HUES64 (cell line): Measurements from ENCODE around the gene PTP4A2.

ENCODE experiments used
- H3K27ac ChIP-seq: 2 replicates; pipeline ENCODE4 v1.7.0; 2013; ENCODE audit warnings: low read depth, low read length, inconsistent platforms
- H3K27me3 ChIP-seq: 2 replicates; pipeline ENCODE4 v1.6.1; 2013; ENCODE audit warnings: mild to moderate bottlenecking, low read length; ENCODE audit not compliant: insufficient read depth
- H3K36me3 ChIP-seq: 2 replicates; pipeline ENCODE4 v1.6.1; 2013; ENCODE audit warnings: mild to moderate bottlenecking, low read length; ENCODE audit not compliant: insufficient read depth
- H3K4me1 ChIP-seq: 2 replicates; pipeline ENCODE4 v1.6.1; 2013; ENCODE audit warnings: mild to moderate bottlenecking, low read length, moderate library complexity; ENCODE audit not compliant: insufficient read depth
- H3K4me3 ChIP-seq: 2 replicates; pipeline ENCODE4 v1.5.1; 2013; ENCODE audit warnings: mild to moderate bottlenecking, low read length, moderate library complexity
- H3K9ac ChIP-seq: 2 replicates; pipeline ENCODE4 v1.6.1; 2013; ENCODE audit warnings: mild to moderate bottlenecking, low read depth, low read length
- H3K9me3 ChIP-seq: 2 replicates; pipeline ENCODE4 v1.6.1; 2013; ENCODE audit warnings: low read depth, low read length; ENCODE audit not compliant: insufficient read depth
- WGBS: fragments of 150-250, 120-280 bp; methylation state at CpG from one replicate; pipeline ENCODE4 v1.1.7; 2013; ENCODE audit warnings: missing lambda C conversion rate; 5-methylcytosine and 5-hydroxymethylcytosine counted together

PTP4A2 gene

DNA sequence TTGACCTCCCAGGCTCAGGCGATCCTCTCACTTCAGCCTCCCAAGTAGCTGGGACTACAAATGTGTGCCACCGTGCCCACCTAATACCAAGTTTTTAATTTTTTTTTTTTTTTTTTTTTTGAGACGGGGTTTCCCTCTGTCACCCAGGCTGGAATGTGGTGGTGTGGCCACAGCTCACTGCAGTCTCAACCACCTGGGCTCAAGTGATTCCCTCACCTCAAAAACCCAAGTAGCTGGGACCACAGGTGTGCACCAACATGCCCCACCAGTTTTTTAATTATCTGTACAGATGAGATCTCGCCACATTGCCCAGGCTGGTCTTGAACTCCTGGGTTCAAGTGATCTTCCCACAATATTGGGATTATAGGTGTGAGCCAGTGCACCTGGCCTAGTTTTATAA, 22.7 kb downstream of the PTP4A2 start:
- Histone ChIP-seq H3K9ac (no peak overlapping the region), H3K4me1 (no peaks in the 10 kb centered on the region), H3K9me3 (no peaks in the 10 kb centered on the region), H3K4me3 (no peak overlapping the region), H3K27ac (no peak overlapping the region), H3K27me3 (no peaks in the 10 kb centered on the region), H3K36me3 (peaks cover 84% of the 10 kb centered on the region)
- 91% methylated on average over 4 of the region's 4 CpGs for WGBS

DNA sequence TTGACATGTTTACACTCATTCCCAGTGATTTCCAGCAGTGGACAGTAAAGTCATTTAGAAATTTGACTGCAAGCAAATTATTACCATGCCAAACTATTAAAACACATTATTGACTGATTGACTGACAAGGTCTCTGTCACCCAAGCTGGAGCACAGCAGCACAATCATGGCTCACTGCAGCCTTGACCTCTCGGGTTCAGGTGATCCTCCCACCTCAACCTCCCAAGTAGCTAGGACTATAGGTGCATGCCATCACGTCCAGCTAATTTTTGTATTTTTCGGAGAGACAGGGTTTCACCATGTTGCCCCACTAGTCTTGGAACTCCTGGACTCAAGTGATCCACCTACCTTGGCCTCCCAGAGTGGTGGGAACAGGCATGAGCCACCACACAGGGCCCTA, 24.2 kb downstream of the PTP4A2 start:
- Histone ChIP-seq H3K4me1 (no peaks in the 10 kb centered on the region), H3K4me3 (no peak overlapping the region), H3K36me3 (peaks cover 93% of the 10 kb centered on the region), H3K9ac (no peak overlapping the region), H3K27ac (no peak overlapping the region), H3K9me3 (no peaks in the 10 kb centered on the region), H3K27me3 (no peaks in the 10 kb centered on the region)
- 93% methylated on average over 3 of the region's 3 CpGs for WGBS

DNA sequence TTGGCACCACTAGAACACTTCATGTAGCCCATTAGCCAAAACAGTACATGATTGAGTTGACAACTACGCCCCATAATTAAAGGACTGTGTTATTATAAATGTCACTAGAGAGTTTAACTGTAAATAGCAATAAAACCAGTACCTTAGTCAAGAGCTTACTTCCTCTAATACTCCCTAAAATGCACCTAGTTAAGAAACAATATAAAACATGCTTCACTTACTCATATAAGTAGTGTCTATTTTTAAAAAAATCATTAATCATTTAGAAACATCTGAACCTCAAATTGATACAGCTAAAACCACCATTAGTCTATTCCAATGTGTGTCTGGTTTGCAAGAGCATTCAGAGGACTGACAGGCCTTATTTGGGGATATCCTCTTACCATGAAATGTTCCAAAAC, 25.3 kb downstream of the PTP4A2 start:
- H3K9ac ChIP-seq, result no peak overlapping the region
- H3K27me3 ChIP-seq, result no peaks in the 10 kb centered on the region
- H3K4me3 ChIP-seq, result no peak overlapping the region
- no peaks in the 10 kb centered on the region for H3K4me1 ChIP-seq
- peaks cover 94% of the 10 kb centered on the region for H3K36me3 ChIP-seq
- no CpG with 5 or more reads among the region's 1 CpG for WGBS
- H3K27ac ChIP-seq, result no peak overlapping the region
- no peaks in the 10 kb centered on the region for H3K9me3 ChIP-seq

DNA sequence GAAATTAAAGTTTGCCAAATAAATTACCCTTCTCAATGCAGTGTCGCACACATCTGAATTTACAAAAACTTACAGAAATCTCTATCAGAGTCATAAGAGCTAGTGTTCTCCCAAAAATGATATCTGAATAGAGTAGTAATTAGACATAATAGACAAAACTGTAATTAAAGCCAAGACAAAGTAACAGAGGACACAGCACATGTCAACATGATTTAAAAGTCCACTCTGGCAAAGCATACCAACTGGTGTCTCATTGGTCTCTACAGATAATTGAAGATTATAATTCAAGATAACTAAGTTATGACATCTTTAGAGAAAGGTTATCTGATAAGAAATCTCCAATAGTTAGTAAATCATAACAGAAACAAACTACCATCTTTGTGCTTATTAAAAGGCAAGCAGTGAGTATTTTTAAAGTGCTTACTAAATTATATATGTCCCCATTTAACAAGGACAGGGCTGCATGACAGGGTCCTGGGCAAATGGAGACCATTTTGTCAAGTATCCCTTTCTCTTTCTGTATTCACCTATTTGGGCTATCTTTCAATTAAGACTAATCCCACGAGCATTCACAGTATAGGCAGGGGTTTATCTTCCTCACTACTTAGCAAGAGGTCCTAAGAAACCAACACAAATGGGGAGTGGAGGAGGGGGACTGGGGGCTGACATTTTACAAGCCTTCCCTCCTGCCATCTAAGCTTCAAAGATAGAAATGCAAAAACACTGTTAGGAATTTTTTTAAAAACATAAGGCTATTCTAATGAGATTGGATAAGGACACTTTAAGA, 26.0 kb downstream of the PTP4A2 start:
- Histone ChIP-seq H3K27ac (no peak overlapping the region), H3K4me3 (no peak overlapping the region), H3K27me3 (no peaks in the 10 kb centered on the region), H3K9ac (no peak overlapping the region), H3K36me3 (peaks cover 96% of the 10 kb centered on the region), H3K9me3 (no peaks in the 10 kb centered on the region), H3K4me1 (no peaks in the 10 kb centered on the region)
- WGBS, result 96% methylated on average over 2 of the region's 2 CpGs

DNA sequence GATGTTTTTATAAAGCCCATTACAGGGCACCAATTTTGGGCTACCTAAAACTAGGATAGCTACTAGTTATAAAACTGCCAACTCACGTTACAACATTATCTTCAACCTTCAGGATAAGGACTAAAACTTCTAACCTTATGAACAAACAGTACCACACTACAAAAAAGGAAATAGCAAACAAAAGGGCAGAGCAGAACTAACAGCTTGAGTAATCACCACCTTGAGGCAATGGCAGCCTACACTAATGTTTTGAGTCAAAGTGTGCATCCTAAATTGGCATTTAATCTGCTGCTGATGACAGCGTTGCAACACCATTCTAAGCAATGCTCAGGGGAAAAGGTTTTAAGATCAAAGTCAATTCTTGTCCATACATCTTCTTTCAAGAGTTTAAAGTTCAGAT, 27.2 kb downstream of the PTP4A2 start:
- Histone ChIP-seq H3K4me3 (no peak overlapping the region), H3K9ac (no peak overlapping the region), H3K9me3 (no peaks in the 10 kb centered on the region), H3K4me1 (no peaks in the 10 kb centered on the region), H3K27me3 (no peaks in the 10 kb centered on the region), H3K27ac (no peak overlapping the region), H3K36me3 (peaks cover 96% of the 10 kb centered on the region)
- WGBS, result 88% methylated on average over 2 of the region's 2 CpGs

DNA sequence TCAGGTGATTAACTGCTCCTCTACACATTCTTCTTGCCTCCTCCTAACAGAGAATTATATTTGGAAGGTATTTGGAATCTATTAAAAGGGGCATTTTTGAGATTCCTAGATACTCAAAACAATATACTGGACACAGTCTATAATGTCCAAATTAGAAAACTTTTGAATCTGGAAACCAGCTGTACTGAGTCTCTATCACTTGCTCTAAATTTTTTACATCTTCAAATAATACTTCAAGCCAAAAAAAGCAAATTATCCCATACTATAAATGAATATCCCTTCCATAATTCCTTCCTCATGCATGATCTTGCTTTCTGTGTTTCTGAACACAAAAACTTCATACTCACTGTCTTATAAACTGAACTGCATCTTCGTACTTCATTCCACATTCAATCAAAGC, 28.5 kb downstream of the PTP4A2 start:
- Histone ChIP-seq H3K4me1 (no peaks in the 10 kb centered on the region), H3K9ac (no peak overlapping the region), H3K27ac (no peak overlapping the region), H3K9me3 (no peaks in the 10 kb centered on the region), H3K27me3 (no peaks in the 10 kb centered on the region), H3K4me3 (no peak overlapping the region), H3K36me3 (peaks cover 88% of the 10 kb centered on the region)
- 91% methylated on average over 1 of the region's 1 CpG for WGBS

DNA sequence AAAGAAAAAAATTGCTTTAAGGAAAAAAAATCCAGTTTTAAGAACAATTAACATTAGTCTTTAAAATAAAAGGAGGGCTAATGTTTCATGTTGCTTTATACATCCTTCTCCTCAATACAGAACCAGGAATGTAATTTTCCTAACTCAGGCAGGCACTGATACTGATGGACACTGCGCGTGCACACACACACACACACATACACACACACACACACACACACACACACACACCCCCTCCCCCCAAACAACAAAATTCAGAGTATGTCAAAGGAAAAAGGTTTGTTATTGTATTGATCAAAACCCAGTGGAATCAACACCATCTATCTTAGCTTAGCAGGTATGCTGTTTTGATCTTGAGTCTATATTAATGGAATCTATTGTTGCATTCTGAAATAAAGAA, 31.6 kb downstream of the PTP4A2 start:
- Histone ChIP-seq H3K36me3 (peaks cover 58% of the 10 kb centered on the region), H3K9ac (no peak overlapping the region), H3K4me3 (no peak overlapping the region), H3K9me3 (no peaks in the 10 kb centered on the region), H3K4me1 (no peaks in the 10 kb centered on the region), H3K27ac (no peak overlapping the region), H3K27me3 (no peaks in the 10 kb centered on the region)
- WGBS, result 100% methylated on average over 2 of the region's 2 CpGs

DNA sequence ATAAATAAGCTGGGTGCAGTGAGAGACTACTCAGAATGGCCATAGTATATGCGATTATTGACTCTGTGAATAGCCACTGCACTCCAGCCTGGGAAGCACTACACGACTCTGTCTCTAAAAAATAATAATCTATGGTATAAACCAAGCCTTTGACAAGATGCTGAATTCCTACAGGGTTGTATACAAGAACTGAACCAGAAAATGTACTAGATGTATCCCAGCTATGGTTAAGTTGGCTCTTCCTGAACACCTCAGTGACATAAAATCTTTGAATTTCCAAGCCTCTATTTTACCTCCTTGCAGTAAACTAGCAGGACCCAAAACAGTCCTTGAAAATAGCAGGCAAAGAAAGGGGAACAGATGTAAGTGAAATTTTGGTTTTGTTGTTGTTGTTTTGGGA, 32.5 kb downstream of the PTP4A2 start:
- Histone ChIP-seq H3K27ac (no peak overlapping the region), H3K36me3 (peaks cover 49% of the 10 kb centered on the region), H3K4me3 (no peak overlapping the region), H3K9ac (no peak overlapping the region), H3K4me1 (no peaks in the 10 kb centered on the region), H3K9me3 (no peaks in the 10 kb centered on the region), H3K27me3 (no peaks in the 10 kb centered on the region)
- 100% methylated on average over 2 of the region's 2 CpGs for WGBS

DNA sequence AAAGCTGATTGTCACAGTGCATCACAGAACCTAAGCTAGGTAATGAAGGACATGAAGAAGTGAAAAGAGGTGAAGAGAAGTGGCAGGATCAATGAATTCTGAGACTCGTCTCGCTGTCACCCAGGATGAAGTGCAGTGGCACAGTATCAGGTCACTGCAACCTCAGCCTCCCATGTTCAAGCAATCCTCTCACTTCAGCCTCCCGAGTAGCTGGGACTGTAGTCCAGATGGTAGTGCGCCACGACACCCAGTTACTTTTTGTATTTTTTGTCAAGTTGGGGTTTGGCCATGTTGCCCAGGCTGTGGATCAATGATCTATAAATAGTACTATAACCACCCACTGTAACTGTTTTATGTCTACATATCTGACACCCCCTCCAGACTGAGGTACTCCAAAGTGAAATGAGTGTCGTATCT, 33.1 kb downstream of the PTP4A2 start:
- H3K4me3 ChIP-seq, result no peak overlapping the region
- 99% methylated on average over 5 of the region's 6 CpGs for WGBS
- H3K4me1 ChIP-seq, result no peaks in the 10 kb centered on the region
- no peak overlapping the region for H3K9ac ChIP-seq
- H3K27ac ChIP-seq, result no peak overlapping the region
- H3K9me3 ChIP-seq, result no peaks in the 10 kb centered on the region
- peaks cover 43% of the 10 kb centered on the region for H3K36me3 ChIP-seq
- H3K27me3 ChIP-seq, result no peaks in the 10 kb centered on the region

DNA sequence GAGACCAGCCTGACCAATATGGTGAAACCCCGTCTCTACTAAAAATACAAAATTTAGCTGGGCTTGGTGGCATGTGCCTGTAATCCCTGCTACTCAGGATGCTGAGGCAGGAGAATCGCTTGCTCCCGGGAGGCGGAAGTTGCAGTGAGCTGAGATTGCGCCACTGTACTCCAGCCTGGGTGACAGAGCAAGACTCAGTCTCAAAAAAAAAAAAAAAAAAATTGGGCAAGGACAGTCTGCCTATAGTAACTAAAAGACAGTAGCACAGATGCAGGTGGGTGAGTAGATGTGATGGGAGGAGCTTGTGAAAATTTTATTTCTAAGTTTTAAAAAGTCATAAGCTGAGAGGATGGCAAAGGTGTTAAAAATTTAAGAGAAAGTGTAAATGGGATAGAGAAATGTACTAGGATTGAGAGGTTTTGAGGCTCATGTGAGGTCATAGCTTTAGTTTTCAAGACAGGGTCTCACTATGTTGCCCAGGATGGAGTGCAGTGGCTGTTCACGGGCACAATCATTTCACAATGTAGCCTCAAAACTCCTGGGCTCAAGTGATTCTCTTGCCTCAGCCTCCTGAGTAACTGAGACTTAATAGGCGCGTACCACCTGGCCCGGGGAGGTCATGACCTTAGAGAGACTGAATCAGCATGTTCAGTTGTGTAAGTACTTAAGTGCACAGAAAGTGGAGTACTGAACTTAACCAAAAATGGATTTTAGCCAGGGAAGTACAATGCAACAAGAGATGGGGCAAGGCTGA, 33.7 kb downstream of the PTP4A2 start:
- no peak overlapping the region for H3K4me3 ChIP-seq
- H3K27me3 ChIP-seq, result no peaks in the 10 kb centered on the region
- no peaks in the 10 kb centered on the region for H3K9me3 ChIP-seq
- H3K27ac ChIP-seq, result no peak overlapping the region
- WGBS, result 95% methylated on average over 9 of the region's 9 CpGs
- no peaks in the 10 kb centered on the region for H3K4me1 ChIP-seq
- H3K9ac ChIP-seq, result no peak overlapping the region
- peaks cover 37% of the 10 kb centered on the region for H3K36me3 ChIP-seq

DNA sequence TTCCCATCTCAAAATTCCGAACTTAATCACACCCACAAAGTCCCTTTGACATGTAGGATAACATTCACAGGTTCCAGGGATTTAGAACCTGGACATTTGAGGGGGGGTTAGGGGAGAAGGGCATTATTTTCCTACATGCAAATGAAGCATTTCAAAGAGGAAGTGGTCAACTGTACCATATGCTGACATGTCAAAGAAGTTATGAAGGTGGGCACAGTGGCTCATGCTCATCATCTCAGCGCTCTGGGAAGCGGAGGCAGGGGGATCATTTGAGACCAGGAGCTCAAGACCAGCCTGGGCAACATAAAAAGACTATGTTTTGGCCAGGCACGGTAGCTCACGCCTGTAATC, 35.7 kb downstream of the PTP4A2 start:
- Histone ChIP-seq H3K9me3 (no peaks in the 10 kb centered on the region), H3K4me3 (no peak overlapping the region), H3K4me1 (no peaks in the 10 kb centered on the region), H3K9ac (no peak overlapping the region), H3K27me3 (no peaks in the 10 kb centered on the region), H3K36me3 (peaks cover 20% of the 10 kb centered on the region), H3K27ac (no peak overlapping the region)
- WGBS, result 96% methylated on average over 5 of the region's 5 CpGs
